ENCODE results near the gene NBPF11. TPM values are rescaled to one million over a fixed set of nuclear protein-coding genes. Genes with fewer than 3 reads are reported as not detected.
A peak's percentile ranks its signal among the peaks of the same experiment; 100 is the strongest.
"Not testable (repeated sequence)": the region's sequence is repeated elsewhere in the genome, so short reads cannot be mapped to it uniquely, and the experiment has no call there.

Gene NBPF11
- total and polyA plus RNA-seq, 11 donors = 1.9 to 5.8 (median 2.6) TPM

GRCh38 chr1:148120395-148120794 is 31.7 kb downstream of the NBPF11 start:
- H3K4me1 ChIP-seq; H3K27me3 ChIP-seq; ATAC-seq; H3K4me3 ChIP-seq; DNase-seq; H3K9me3 ChIP-seq; H3K27ac ChIP-seq; intact Hi-C loops (cut with DNase I): not testable (repeated sequence)
- WGBS, 4 donors = 44 to 48% (median 45%) methylated on average over 5 of the region's 5 CpGs
- peaks cover 0 to 33% (median 6%) of the 10 kb centered on the region in 9 donors for H3K36me3 ChIP-seq
- TF ChIP-seq, protein P1, sequence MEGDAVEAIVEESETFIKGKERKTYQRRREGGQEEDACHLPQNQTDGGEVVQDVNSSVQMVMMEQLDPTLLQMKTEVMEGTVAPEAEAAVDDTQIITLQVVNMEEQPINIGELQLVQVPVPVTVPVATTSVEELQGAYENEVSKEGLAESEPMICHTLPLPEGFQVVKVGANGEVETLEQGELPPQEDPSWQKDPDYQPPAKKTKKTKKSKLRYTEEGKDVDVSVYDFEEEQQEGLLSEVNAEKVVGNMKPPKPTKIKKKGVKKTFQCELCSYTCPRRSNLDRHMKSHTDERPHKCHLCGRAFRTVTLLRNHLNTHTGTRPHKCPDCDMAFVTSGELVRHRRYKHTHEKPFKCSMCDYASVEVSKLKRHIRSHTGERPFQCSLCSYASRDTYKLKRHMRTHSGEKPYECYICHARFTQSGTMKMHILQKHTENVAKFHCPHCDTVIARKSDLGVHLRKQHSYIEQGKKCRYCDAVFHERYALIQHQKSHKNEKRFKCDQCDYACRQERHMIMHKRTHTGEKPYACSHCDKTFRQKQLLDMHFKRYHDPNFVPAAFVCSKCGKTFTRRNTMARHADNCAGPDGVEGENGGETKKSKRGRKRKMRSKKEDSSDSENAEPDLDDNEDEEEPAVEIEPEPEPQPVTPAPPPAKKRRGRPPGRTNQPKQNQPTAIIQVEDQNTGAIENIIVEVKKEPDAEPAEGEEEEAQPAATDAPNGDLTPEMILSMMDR (IDR thresholded peaks at IDR 0.05) = peak in 4 of 12 donors; percentile 11 to 18 (median 14)

GRCh38 chr1:148095732-148096131 is 56.3 kb downstream of the NBPF11 start:
- WGBS, 4 donors = 23 to 64% (median 50%) methylated on average over 2 of the region's 2 CpGs

DNA sequence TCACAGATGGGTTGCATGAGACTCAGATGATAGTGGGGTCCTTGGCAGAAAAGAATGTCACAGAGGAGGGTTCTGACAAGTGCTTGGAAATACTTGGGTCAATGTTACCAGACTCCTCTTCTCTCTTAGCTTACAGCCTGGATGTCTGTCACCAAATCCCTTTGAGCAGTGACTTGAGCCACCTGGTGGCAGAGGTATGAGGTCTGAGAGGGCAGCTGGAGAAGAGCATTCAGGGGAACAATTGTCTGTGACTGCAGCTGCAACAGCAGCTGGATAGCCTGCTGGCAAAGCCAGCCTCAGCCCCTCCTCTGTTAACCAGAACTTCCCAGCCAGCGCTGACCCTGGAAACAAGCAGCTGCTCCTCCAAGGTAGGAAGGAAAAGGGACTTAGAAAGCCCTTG is 65.9 kb downstream of the NBPF11 start:
- no CpG with 5 or more reads among the region's 1 CpG for WGBS, 4 donors
- ATAC-seq, DNase-seq: not testable (repeated sequence)

More at GRCh38 chr1:148095732-148096131, 56.3 kb downstream of the NBPF11 start:
- H3K9me3 ChIP-seq; H3K36me3 ChIP-seq; H3K4me1 ChIP-seq; H3K27me3 ChIP-seq; H3K27ac ChIP-seq; intact Hi-C loops (cut with DNase I); DNase-seq; H3K4me3 ChIP-seq; ATAC-seq: not testable (repeated sequence)

DNA sequence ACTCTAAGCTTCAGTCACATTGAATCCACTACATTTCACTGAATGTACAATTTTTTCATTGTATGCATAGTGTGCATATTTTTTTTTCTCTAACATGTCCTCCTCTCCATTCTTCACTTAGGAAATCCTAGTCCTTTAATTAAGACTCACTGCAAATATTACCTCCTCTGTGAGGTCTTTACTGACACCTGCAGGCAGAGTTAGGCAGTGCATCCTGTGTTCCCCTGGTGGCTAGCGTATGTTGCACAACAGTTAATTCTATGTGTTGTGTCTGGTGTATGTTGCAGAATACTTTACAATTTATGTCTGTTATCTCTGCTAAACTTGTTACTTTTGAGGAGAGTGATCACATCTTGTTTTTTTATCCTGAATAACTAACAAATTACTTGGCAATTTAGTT is 70.9 kb downstream of the NBPF11 start:
- intact Hi-C loops (cut with DNase I); DNase-seq; H3K4me1 ChIP-seq; H3K36me3 ChIP-seq; H3K9me3 ChIP-seq; H3K27me3 ChIP-seq; H3K27ac ChIP-seq; H3K4me3 ChIP-seq: not testable (repeated sequence)
- peak in 3 of 4 donors; percentile 67 to 85 (median 77) for ATAC-seq
- no CpG with 5 or more reads among the region's 1 CpG for WGBS, 4 donors

More for the DNA sequence above, 65.9 kb downstream of the NBPF11 start:
- H3K36me3 ChIP-seq; H3K9me3 ChIP-seq; H3K4me3 ChIP-seq; H3K27ac ChIP-seq; intact Hi-C loops (cut with DNase I); H3K27me3 ChIP-seq; H3K4me1 ChIP-seq: not testable (repeated sequence)

DNA sequence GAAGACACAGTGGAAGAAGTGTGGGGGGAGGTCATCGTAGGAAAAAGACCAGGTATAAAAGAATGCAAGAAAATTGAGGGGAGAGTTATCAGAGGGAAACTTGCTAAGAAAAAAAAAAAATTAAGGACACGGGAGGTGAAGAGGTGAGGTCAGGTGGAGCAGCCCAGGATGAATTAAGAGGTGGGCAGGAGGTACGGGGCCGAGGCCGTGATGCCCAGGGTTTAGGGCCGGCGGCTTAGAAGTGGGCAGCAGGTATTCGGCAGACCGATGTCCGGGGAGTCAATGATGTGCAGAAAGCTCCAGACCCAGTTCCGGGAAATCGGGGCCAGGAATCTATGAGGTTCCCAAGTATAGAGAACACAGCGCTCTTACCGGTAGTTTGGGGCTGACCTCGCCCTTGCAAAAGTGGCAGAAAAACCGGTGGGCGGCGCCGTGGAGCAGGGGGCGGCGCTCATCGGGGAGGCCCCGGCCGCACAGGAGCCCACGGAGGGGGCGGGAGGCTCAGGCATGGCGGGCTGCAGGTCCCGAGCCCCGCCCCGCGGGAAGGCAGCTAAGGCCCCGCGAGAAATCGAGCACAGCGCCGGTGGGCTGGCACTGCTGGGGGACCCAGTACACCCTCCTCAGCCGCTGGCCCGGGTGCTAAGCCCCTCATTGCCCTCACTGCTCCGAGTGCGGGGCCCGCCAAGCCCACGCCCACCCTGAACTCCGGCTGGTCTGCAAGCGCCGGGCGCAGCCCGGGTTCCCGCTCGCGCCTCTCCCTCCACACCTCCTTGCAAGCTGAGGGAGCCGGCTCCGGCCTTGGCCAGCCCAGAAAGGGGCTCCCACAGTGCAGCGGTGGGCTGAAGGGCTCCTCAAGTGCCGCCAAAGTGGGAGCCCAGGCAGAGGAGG is 73.2 kb downstream of the NBPF11 start:
- peak; percentile 38 to 76 (median 45) for ATAC-seq
- WGBS, 4 donors = no CpG with 5 or more reads among the region's 54 CpGs
- intact Hi-C loops (cut with DNase I) = not testable (repeated sequence)

GRCh38 chr1:148078090-148078489 is 74.0 kb downstream of the NBPF11 start:
- intact Hi-C loops (cut with DNase I); H3K4me1 ChIP-seq; DNase-seq; H3K9me3 ChIP-seq; H3K27me3 ChIP-seq; H3K36me3 ChIP-seq; H3K4me3 ChIP-seq; H3K27ac ChIP-seq: not testable (repeated sequence)
- no CpG with 5 or more reads among the region's 13 CpGs for WGBS, 4 donors
- peak; percentile 69 to 91 (median 82) for ATAC-seq

More for the DNA sequence above, 73.2 kb downstream of the NBPF11 start:
- H3K9me3 ChIP-seq, H3K27me3 ChIP-seq, DNase-seq, H3K27ac ChIP-seq, H3K4me1 ChIP-seq, H3K36me3 ChIP-seq, H3K4me3 ChIP-seq: not testable (repeated sequence)

- no CpG with 5 or more reads among the region's 3 CpGs for WGBS, 4 donors
- H3K4me3 ChIP-seq; H3K4me1 ChIP-seq; H3K27me3 ChIP-seq; DNase-seq; H3K36me3 ChIP-seq; H3K27ac ChIP-seq; intact Hi-C loops (cut with DNase I); H3K9me3 ChIP-seq; ATAC-seq: not testable (repeated sequence)
Observed at GRCh38 chr1:148077458-148077857, 74.6 kb downstream of the NBPF11 start.

DNA sequence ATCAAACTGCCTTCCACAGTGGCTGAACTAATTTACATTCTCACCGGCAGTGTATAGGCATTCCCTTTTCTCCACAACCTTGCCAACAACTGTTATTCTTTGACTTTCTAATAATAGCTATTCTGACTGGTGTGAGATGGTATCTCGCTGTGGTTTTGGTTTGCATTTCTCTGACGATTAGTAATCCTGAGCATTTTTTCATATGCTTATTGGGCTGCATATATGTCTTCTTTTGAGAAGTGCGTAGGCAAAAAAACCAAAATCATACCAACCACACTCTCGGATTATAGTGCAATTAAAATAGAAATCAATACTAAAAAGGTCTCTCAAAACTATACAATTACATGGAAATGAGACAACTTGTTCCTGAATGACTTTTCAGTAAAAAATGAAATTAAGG is 78.7 kb downstream of the NBPF11 start:
- H3K36me3 ChIP-seq; H3K9me3 ChIP-seq; H3K27me3 ChIP-seq; intact Hi-C loops (cut with DNase I); ATAC-seq; DNase-seq; H3K4me1 ChIP-seq; H3K27ac ChIP-seq; H3K4me3 ChIP-seq: not testable (repeated sequence)
- WGBS, 4 donors = no CpG with 5 or more reads among the region's 5 CpGs

DNA sequence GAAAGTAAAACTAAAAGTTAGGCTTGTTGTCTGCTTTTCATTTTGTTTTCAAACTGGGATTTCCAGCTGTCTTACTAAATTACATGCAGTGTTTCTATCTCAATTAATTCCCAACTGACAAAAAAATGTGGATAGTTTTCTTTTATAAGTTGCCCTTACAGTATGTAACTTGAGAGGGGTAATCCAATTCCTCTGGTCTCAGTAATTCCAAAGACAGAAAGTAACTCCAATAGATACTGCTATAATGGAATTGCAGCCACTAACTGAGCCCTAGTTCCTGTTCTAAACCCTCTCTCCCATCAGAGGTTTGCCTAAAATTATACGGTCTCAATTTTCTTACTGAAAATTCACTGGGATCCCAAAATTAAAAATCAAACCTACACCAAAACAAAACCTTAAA is 83.5 kb downstream of the NBPF11 start:
- DNase-seq; H3K4me1 ChIP-seq; H3K36me3 ChIP-seq; H3K9me3 ChIP-seq; H3K4me3 ChIP-seq; ATAC-seq; H3K27ac ChIP-seq; H3K27me3 ChIP-seq; intact Hi-C loops (cut with DNase I): not testable (repeated sequence)
- 60% methylated on average over 1 of the region's 1 CpG; no CpG with 5 or more reads in 3 of the 4 donors for WGBS, 4 donors

DNA sequence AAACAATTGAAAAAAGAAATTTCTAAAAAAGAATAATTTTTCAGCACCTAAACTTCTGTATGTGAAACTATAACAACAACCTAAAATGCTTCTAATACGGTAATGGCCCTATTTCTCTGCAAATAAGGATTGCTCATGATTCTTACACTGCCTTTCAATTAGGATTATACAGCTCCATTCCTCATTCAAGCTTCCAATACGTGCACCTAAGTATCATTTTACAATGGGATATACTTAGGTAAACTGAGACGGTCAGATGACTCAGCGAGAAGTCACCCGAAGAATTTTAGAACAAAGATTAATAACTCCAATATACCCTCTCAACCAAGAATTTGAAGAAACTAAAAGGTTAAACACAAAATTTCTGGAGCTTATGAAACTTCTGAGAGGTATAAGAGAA is 83.9 kb downstream of the NBPF11 start:
- H3K36me3 ChIP-seq; DNase-seq; ATAC-seq; H3K27ac ChIP-seq; H3K27me3 ChIP-seq; H3K9me3 ChIP-seq; intact Hi-C loops (cut with DNase I); H3K4me3 ChIP-seq; H3K4me1 ChIP-seq: not testable (repeated sequence)
- 63 to 75% (median 67%) methylated on average over 1 to 2 of the region's 5 CpGs; no CpG with 5 or more reads in 1 of the 4 donors for WGBS, 4 donors

Measured in heart left ventricle (tissue), 16 donors.